Middle frontal gyrus (tissue), 1 donor: ENCODE data around the gene IPO11.
"Not testable (repeated sequence)": the region's sequence is repeated elsewhere in the genome, so short reads cannot be mapped to it uniquely, and the experiment has no call there.

ENCODE experiments used
- DNase-seq: peaks from one replicate; pipeline ENCODE4 v3.0.0-alpha.2; 2015; ENCODE audit warnings: low spot score; ENCODE audit errors: extremely low spot score

Gene IPO11

DNA sequence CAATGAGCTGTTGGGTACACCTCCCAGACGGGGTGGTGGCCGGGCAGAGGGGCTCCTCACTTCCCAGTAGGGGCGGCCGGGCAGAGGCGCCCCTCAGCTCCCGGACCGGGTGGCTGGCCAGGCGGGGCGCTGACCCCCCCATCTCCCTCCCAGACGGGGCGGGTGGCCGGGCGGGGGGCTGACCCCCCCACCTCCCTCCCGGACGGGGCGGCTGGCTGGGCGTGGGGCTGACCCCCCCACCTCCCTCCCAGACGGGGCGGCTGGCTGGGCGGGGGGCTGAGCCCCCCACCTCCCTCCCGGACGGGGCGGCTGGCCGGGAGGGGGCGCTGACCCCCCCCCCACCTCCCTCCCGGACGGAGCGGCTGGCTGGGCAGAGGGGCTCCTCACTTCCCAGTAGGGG, 100.5 kb downstream of the IPO11 start:
- DNase-seq = not testable (repeated sequence)

DNA sequence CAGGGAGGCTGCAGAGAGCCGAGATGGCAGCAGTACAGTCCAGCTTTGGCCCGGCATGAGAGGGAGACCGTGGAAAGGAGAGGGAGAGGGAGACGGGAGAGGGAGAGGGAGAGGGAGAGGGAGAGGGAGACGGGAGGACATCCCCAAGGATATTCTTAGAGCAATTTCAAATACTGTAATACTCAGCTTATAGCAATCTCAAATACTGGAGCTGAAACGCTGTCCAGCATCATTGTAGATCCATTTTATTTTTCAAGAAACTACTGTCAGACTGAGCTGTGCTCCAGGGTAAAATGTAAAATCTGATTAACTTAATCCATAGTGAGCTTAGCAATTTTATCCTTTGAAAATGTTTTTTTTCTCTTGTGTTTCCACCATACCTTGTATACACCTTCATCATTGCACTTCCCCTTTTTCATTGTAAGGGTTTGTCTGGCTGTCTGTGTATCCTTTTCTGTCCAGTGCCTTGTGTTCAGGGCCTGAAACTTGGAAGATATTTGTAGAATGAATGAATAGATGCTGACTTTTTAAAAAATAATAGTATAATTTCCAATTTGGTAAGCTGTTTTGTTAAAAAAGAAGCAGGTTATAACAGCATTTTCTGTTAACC, 102.1 kb downstream of the IPO11 start:
- DNase-seq = no peak

DNA sequence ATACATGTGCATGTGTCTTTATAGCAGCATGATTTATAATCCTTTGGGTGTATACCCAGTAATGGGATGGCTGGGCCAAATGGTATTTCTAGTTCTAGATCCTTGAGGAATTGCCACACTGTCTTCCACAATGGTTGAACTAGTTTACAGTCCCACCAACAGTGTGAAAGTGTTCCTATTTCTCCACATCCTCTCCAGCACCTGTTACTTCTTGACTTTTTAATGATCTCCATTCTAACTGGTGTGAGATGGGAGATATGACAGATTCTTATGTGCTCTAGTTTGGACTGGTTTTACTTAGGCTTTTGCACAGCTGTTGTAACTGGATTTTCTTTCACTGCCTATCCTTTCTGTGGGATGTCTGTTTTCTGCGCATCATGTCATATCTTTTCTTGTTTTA, 108.2 kb downstream of the IPO11 start:
- DNase-seq = not testable (repeated sequence)

DNA sequence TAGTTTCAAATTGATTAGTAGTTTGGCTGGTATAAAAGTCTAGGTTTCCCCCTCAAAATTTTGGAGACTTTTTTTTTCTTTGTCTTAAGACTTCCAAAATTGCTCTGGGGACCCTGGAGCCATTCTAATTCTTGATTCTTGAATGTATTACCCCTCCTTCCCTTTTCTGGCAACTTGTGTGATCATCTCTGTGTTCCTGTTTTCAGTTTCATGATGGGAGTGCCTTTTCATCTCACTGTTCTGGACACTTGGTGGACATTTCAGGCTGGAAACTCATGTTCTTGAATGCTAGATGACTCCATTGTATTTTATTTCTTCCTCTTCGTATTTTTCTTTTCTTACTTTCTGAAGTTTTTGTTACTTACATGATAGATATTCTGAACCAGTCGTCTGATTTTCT, 108.8 kb downstream of the IPO11 start:
- no peak for DNase-seq

DNA sequence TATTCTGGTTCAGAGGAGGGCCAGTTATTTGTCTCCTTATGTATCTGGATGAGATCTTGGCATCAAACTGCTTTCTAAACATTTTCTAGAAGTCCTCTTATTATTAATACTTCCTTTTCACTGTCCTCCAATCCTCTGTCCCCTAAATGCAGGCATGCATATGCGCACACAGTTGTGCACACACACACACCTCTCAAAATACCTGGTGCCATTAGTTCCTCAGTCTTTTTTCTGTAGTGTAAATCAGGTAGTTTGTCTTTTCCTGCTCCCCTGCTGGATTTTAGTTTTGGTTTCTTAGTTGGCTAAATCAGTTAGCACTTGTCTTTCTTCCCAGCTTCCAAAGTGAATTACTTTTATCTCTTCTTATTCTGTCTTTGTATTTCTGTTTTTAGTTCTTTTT, 110.2 kb downstream of the IPO11 start:
- DNase-seq = no peak

DNA sequence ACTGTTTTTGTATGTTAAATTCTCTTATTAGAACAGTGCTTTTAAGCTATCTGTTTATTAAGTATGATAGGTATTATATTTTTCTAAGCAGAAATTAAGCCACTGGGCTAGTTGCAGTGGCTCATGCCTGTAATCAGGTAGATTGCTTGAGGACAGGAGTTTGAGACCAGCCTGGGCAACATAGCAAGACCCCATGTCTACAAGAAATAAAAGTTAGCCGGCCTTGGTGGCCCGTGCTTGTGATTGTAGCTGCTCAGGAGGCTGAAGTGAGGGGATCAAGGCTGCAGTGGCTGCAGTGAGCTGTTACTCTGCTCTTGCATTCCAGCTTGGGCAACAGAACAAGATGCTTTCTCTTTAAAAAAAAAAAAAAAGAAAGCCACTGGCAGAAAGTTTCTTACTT, 121.0 kb downstream of the IPO11 start:
- no peak for DNase-seq

DNA sequence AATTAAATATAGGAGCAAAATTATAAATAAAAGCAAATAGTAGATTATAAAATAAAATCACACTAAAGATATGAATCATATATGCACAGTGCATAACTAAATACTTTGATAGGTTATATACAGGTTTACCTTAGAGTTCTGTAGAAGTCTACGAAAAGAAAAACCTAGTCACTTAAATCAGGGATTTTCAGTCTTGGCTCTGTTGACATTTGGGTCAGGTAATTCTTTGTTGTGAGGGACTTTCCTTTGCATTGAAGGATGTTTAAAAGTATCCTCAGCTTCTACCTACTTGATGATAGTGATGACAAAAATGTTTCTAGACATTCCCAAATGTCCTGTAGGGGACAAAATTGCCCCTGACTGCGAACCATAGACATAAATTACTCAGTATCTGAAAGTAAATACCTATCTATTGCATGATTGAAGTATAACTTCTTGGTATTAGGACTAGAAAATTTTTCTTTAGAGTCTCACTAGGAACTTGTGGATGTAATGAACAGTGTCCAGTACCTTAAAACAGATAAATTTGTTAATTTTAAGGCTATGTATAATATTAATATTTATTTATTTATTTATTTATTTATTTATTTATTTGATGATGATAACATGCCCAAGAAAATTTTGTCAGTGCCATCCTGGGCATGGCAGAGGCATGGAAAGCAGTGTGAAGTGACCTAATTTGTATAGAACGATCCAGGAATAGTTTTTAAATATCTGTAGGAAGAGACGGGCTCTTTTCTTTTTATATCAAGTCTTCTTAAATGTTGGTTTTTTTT, 122.1 kb downstream of the IPO11 start:
- no peak for DNase-seq

DNA sequence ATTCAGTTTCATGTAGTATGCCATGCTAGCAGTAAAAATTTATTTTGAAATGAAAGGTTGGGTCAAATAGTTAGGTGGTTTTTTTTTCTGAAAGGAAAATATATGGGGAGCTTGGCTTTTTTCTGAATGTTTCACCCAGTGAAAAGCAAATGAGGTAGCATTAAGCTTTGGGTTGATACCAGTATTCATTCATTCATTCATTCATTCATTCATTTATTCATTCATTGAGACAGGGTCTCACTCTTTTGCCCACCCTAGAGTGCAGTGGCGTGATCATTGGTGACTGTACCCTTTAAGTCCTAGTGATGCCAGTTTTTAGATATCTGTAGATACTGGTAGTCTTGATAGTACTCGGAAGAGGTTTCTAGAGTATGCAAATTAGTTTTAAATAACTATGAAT, 123.7 kb downstream of the IPO11 start:
- no peak for DNase-seq

DNA sequence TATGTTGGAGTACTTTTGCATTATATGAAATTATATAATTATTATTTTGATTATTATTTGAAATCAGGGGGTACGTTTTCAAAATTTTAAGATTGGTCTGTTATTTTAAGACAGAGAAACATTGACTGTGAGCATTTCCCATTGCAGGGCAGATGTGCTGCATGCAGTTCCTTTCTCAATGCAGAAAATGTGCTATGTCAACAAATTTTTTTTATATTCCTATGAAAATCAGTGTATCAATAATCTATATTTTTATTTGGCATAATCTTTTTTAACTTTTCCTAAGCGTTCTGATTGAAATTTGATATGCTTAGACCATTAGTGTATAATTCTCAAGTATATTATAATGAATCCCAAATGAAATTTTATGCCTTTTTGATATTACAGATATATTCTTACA, 124.2 kb downstream of the IPO11 start:
- no peak for DNase-seq

DNA sequence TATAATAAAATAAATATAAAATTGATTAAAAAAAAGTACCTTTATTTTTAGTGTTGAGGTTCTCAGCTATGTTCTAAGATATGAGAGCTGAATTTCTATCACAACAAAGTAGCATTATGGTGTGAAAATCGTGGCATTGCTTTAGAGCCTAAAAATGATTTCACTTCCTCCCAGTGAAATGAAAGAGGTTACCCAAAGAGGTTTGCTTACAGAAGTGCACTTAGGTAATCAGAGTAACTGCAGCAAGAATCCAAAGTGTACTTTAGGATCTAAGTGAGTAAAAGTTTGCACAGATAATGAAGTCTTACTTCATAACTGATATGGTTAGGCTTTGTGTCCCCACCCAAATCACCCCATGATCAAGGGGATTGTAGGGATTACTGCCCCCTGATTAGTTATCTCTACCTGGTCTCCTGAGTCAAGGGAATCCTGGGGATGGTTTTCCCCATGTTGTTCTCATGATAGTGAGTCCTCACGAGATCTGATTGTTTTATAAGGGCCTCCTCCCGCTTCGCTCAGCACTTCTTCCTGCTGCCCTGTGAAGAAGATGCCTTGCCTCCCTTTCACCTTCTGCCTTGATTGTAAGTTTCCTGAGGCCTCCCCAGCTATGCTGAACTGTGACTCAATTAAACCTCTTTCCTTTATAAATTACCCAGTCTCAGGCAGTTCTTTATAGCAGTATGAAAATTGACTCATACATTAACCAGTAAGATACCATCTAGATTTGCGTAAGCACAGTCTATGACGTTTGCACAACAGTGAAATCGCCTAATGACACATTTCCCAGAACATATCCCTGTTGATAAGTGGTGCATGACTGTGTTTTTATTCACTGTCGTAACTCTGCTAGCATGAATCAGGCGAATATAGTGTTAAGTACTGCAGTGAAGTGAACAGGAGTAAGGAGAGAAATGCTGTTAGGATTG, 125.7 kb downstream of the IPO11 start:
- DNase-seq = no peak

DNA sequence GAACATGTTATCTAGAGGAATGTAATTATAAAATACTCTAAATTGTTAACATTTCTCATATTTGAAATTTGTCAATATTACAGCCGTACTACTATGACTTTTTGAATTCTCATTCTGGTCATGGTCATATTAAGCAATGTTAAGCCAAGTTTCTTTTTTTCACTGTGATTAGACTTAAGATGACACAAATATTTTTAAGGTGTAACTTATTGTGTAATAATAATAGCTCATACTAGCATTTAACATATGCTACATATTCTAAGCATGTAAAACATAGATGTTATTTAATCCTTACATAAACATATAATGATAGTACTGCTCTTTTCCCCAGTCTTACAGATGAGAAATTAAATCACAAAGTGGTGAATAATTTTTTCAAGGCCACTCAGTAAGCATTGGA, 130.2 kb downstream of the IPO11 start:
- DNase-seq = no peak

DNA sequence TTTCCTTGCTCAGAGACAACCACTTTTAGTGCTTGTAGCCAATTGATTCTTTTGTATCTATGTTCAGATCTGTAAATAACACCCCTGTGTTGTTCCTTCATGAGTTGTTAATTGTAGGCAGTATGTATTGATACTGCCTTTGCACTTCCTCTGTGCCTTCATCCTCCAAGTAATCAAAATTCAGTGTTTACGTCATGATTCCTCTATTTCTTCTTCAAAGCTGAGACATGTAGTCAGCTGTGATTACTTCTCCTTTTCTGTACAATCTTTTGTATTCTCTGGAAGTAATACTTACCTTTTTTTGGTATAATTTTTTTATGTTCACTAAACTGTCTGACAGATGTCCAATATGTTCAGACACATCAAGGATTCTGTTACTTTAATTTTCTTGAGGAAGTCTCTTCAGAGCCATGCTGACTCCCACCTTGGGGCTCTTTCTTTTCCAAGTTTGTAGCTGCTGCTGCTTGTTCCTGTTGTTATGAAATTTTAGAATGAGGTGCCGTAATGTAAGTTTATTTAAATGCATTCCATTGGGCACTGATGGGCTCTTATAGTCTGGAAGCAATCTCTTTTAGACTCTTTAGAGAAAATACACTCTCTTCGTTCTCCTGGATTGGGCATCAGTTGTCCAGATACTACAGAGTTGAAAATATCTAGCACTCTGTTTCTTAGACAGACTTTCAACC, 135.5 kb downstream of the IPO11 start:
- no peak for DNase-seq

DNA sequence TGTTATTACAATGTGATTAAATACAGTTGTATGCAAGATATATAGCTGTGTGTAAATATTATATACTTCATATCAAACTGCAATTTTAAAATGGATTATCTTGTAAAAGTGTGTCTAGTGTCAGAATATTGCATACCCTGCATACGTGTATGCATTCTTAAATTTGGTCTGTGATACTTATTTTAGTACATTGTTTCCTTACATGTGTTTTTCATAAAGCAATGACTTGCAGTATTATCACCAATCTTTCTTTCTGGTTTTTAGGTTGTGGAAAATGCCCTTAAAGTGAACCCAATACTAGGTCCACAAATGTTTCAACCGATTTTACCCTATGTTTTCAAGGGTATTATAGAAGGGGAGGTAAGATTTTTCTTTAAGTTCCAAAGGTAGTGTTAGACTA, 137.5 kb downstream of the IPO11 start:
- DNase-seq = no peak

DNA sequence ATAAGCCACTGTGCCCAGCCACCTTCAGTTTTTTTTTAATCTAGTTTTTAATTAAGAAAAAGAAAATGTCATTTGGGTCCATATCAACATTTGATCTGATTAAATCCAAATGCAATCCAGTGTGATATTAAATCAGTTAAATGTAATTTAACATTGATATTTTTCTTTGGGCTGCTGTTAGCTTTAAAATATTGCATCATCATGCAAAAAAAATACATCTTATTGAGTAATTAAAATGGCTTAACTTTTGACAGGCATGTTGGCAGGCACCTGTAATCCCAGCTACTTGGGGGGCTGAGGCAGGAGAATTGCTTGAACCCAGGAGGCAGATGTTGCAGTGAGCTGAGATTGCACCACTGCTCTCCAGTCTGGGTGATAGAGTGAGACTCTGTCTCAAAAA, 143.4 kb downstream of the IPO11 start:
- no peak for DNase-seq

DNA sequence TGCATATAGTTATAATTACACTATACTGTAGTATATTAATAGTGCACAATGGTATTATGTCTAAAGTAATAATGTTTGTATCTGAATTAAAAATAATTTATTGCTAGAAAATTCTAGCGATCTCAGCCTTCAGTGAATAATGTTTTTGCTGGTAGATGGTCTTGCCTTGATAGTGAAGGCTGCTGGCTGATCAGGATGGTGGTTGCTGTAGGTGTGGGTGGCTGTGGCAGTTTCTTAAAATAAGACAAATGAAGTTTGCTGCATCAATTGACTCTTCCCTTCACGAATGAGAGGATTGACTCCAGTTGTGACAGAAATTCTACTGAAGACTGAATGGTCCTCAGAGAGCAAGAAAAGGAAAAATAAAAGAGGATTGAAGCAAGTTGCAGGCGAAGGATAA, 146.4 kb downstream of the IPO11 start:
- no peak for DNase-seq

DNA sequence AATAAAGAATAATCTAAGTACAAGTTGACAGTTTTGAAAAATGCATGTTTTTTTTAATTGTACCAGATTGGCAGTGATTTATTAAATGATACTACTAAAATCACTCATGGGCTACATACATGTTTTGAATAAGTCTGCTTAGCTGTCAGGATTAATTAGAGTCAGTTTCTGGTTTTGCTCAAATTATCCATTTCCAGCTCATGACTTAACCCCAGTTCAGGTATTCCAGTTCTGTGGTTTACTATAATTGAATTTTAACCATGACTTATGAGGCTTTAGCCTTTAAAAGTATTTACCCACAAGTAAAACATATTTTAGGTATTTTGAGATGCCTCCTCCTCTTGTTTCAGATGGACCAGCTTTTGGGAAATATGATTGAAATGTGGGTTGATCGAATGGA, 148.2 kb downstream of the IPO11 start:
- DNase-seq = no peak

DNA sequence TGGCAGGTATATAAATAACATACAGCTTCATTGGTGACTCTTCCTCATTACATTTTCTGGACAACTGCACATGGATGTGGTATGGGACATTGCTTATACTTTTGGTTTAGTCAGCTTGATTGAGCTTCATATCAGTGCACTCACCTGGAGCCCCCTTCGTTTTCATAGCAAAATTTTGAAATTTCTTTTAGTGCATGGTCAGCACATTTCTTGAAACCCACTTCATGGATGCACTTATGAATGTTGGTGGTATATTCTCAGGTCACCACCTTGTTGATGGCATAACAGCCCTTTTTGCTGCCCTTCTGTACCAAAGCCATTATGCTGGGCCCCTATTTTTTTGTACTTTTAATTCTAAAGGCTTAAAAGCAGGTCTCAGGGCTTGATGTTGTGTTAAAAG, 149.3 kb downstream of the IPO11 start:
- DNase-seq = no peak

DNA sequence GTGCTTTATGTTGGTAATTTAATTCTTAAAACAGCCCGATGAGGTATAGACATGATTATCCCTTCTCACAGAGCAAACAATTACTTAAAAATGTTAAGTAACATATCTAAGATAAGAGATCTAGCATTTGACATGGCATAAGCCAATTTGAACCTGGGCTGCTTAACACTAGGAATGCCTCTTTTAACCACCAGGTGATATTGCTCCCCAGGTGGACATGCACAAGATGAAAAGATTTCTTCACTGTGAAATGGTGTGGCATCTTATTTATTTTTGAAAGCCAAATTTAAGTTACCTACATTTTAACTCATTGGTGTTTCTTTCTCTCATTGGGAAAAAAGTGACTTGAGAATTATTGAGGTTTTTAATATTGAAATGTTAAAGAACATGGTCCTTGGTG, 150.3 kb downstream of the IPO11 start:
- DNase-seq = no peak

DNA sequence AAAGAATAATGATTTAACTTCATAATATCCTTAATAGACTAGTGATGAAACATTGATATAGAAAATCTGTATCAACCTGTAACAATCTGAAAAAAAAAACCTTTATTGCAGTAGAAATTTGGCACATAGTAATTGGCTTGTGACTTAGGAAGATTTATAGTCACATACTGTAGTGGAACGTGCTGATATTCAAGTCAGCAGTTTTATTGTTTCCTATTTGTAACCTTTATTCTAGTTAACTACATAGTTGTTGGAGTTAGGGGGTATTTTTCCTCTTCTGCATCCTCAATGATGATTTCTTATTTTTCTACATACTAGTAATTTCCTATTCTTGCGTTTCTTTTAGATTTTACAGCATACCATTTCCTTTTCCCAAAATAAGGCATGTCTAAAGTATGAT, 151.5 kb downstream of the IPO11 start:
- DNase-seq = no peak

DNA sequence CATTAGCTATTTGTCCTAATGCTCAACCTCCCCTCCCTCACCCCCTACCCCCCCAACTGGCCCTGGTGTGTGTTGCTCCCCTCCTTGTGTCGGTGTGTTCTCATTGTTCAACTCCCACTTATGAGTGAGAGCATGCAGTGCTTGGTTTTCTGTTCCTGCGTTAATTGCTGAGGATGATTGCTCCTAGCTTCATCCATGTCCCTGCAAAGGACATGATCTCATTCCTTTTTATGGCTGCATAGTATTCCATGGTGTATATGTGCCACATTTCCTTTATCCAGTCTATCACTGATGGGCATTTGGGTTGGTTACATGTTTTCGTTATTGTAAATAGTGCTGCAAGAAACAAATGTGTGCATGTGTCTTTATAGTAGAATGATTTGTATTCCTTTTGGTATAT, 153.2 kb downstream of the IPO11 start:
- not testable (repeated sequence) for DNase-seq

DNA sequence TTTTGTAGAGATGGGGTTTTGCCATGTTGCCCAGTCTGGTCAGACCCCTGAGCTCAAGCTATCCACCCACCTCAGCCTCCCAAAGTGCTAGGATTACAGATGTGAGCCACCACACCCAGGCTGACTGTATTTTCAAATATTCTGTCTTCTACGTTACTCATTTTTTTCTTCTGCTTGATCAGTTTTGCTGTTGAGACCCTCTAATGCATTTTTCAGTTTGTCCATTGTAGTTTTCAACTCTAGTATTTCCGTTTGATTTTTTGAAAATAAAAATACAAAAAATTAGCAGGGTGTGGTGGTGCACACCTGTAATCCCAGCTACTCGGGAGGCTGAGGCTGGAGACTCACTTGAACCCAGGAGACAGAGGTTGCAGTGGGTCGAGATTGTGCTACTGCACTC, 155.6 kb downstream of the IPO11 start:
- DNase-seq = no peak
